PC-3 (cell line): ENCODE results near the gene OR1I1. TPM values are rescaled to one million over a fixed set of nuclear protein-coding genes. Genes with fewer than 3 reads are reported as not detected.

ENCODE experiments used
- total RNA-seq: library from RNA; depleted of rRNA; stranded (reverse); fragments of >200 nt; gene quantifications from 2 replicates; pipeline ENCODE4 v1.2.3, GENCODE V29; 2014; rRNA removed

The OR1I1 gene
- total RNA-seq, 1 experiment from 2014 or later, result not detected

Other genes starting within 250 kb of the OR1I1 start
- not detected in 2 replicates for gene OR7A5, start 247.0 kb upstream of the OR1I1 start, total RNA-seq
- not detected in 2 replicates for gene OR7C1, start 247.0 kb upstream of the OR1I1 start, total RNA-seq
- not detected in 2 replicates for gene OR7A10, start 233.3 kb upstream of the OR1I1 start, total RNA-seq
- not detected in 2 replicates for gene OR7A17, start 196.1 kb upstream of the OR1I1 start, total RNA-seq
- not detected in 2 replicates for gene OR7C2, start 140.7 kb upstream of the OR1I1 start, total RNA-seq
- gene SLC1A6, start 102.3 kb upstream of the OR1I1 start, total RNA-seq, result 4.4 and 9.6 TPM in 2 replicates
- 5.0 and 8.9 TPM in 2 replicates for gene CASP14, start 32.7 kb upstream of the OR1I1 start, total RNA-seq
- 13.8 and 20.3 TPM in 2 replicates for gene SYDE1, start 25.2 kb downstream of the OR1I1 start, total RNA-seq
- gene NOTCH3, start 118.8 kb downstream of the OR1I1 start, total RNA-seq, result 21.5 and 28.1 TPM in 2 replicates
- gene EPHX3, start 150.2 kb downstream of the OR1I1 start, total RNA-seq, result not detected in 2 replicates